OCI-LY1 (cell line): Measurements from ENCODE around the gene USF2.

Experiments
- H2AFZ ChIP-seq: fragments of 200-600 bp; sonication (generic), shearing (Covaris generic); 2 replicates; pipeline ENCODE4 v1.6.0; 2014; ENCODE audit warnings: antibody characterized with exemption, mild to moderate bottlenecking, low read length
- H3F3A ChIP-seq: fragments of 200-600 bp; sonication (generic), shearing (Covaris generic); 2 replicates; pipeline ENCODE4 v1.6.0; 2014; ENCODE audit warnings: mild to moderate bottlenecking, antibody characterized with exemption, low read length, moderate library complexity; ENCODE audit not compliant: insufficient read depth
- H3K27ac ChIP-seq: fragments of 200-600 bp; sonication (generic); 2 replicates; pipeline ENCODE4 v1.5.1; 2014; ENCODE audit warnings: low read length, mixed run types, mild to moderate bottlenecking, low read depth; ENCODE audit not compliant: poor library complexity, severe bottlenecking
- H3K27me3 ChIP-seq: fragments of 200-600 bp; sonication (generic); 2 replicates; pipeline ENCODE4 v1.6.0; 2014; ENCODE audit warnings: antibody characterized with exemption, mild to moderate bottlenecking, low read length, moderate library complexity; ENCODE audit not compliant: insufficient read depth
- H3K36me3 ChIP-seq: fragments of 200-600 bp; sonication (generic); 2 replicates; pipeline ENCODE4 v1.6.1; 2014; ENCODE audit warnings: mild to moderate bottlenecking, antibody characterized with exemption, low read length, moderate library complexity, mixed read lengths; ENCODE audit not compliant: insufficient read depth
- H3K4me1 ChIP-seq: fragments of 200-600 bp; sonication (generic); 2 replicates; pipeline ENCODE4 v1.5.1; 2014; ENCODE audit warnings: mild to moderate bottlenecking, low read length, moderate library complexity; ENCODE audit not compliant: insufficient read depth, severe bottlenecking
- H3K4me2 ChIP-seq: fragments of 200-600 bp; sonication (generic), shearing (Covaris generic); 2 replicates; pipeline ENCODE4 v1.6.1; 2014; ENCODE audit warnings: low read length
- H3K4me3 ChIP-seq: fragments of 200-600 bp; sonication (generic); 2 replicates; pipeline ENCODE4 v1.5.1; 2014; ENCODE audit warnings: low read length, low read depth, mild to moderate bottlenecking, mixed read lengths; ENCODE audit not compliant: poor library complexity, severe bottlenecking
- H3K79me2 ChIP-seq: fragments of 200-600 bp; shearing (Covaris generic); 2 replicates; pipeline ENCODE4 v1.6.1; 2016; ENCODE audit warnings: mixed run types, low read length, mixed read lengths; ENCODE audit not compliant: insufficient read depth
- H3K9ac ChIP-seq: fragments of 200-600 bp; sonication (generic), shearing (Covaris generic); 2 replicates; pipeline ENCODE4 v1.6.1; 2014; ENCODE audit warnings: mild to moderate bottlenecking, low read length, mixed read lengths
- H3K9me2 ChIP-seq: fragments of 200-600 bp; sonication (generic), shearing (Covaris generic); 2 replicates; pipeline ENCODE4 v1.6.1; 2014; ENCODE audit warnings: low read depth, mild to moderate bottlenecking, low read length, mixed read lengths
- H3K9me3 ChIP-seq: fragments of 200-600 bp; shearing (Covaris generic); 2 replicates; pipeline ENCODE4 v1.6.1; 2014; ENCODE audit warnings: low read length, mixed read lengths
- H4K20me1 ChIP-seq: fragments of 200-600 bp; sonication (generic), shearing (Covaris generic); 2 replicates; pipeline ENCODE4 v1.6.0; 2016; ENCODE audit warnings: mild to moderate bottlenecking, low read length; ENCODE audit not compliant: insufficient read depth
- CTCF ChIP-seq: fragments of 200-600 bp; sonication (generic), shearing (Covaris generic); IDR thresholded peaks from 2 replicates; pipeline ENCODE4 v1.5.1; 2017; ENCODE audit warnings: mild to moderate bottlenecking, antibody characterized with exemption, low read length, moderate library complexity, mixed read lengths
- EZH2 ChIP-seq: fragments of 200-600 bp; sonication (generic), shearing (Covaris generic); IDR thresholded peaks from 2 replicates; pipeline ENCODE4 v1.8.0; 2017; ENCODE audit warnings: borderline replicate concordance, mixed run types, mild to moderate bottlenecking, antibody characterized with exemption, low read length, moderate library complexity, mixed read lengths

The USF2 gene

GRCh38 chr19:35272954-35273649 lies 4.3 kb downstream of the USF2 start:
- H3K27me3 ChIP-seq = no peaks in the 10 kb centered on the region
- H2AFZ ChIP-seq = no peak overlapping the region
- H4K20me1 ChIP-seq = no peaks in the 10 kb centered on the region
- H3K4me3 ChIP-seq = no peak overlapping the region
- peaks cover 76% of the 10 kb centered on the region for H3K36me3 ChIP-seq
- H3K9me2 ChIP-seq = no peaks in the 10 kb centered on the region
- no peak overlapping the region for H3K9ac ChIP-seq
- TF ChIP-seq EZH2 (no peak), CTCF (no peak)
- no peak overlapping the region for H3K4me2 ChIP-seq
- H3K4me1 ChIP-seq = peaks cover 6% of the 10 kb centered on the region
- H3K27ac ChIP-seq = no peak overlapping the region
- no peaks in the 10 kb centered on the region for H3F3A ChIP-seq
- no peaks in the 10 kb centered on the region for H3K79me2 ChIP-seq
- H3K9me3 ChIP-seq = no peaks in the 10 kb centered on the region

- H4K20me1 ChIP-seq = no peaks in the 10 kb centered on the region
- H3K36me3 ChIP-seq = peaks cover 81% of the 10 kb centered on the region
- H3K4me1 ChIP-seq = peaks cover 6% of the 10 kb centered on the region
- TF ChIP-seq EZH2 (no peak), CTCF (no peak)
- H3K4me2 ChIP-seq = no peak overlapping the region
- H2AFZ ChIP-seq = no peak overlapping the region
- H3K9me3 ChIP-seq = no peaks in the 10 kb centered on the region
- no peak overlapping the region for H3K9ac ChIP-seq
- H3K27ac ChIP-seq = no peak overlapping the region
- H3F3A ChIP-seq = no peaks in the 10 kb centered on the region
- H3K27me3 ChIP-seq = no peaks in the 10 kb centered on the region
- H3K79me2 ChIP-seq = no peaks in the 10 kb centered on the region
- H3K9me2 ChIP-seq = no peaks in the 10 kb centered on the region
- no peak overlapping the region for H3K4me3 ChIP-seq
Observed at GRCh38 chr19:35273686-35274259, 5.0 kb downstream of the USF2 start.

- H3K36me3 ChIP-seq = peaks cover 86% of the 10 kb centered on the region
- H4K20me1 ChIP-seq = no peaks in the 10 kb centered on the region
- no peaks in the 10 kb centered on the region for H3F3A ChIP-seq
- no peak overlapping the region for H3K9ac ChIP-seq
- no peak overlapping the region for H3K4me3 ChIP-seq
- H3K4me2 ChIP-seq = no peak overlapping the region
- no peak overlapping the region for H3K27ac ChIP-seq
- no peaks in the 10 kb centered on the region for H3K9me2 ChIP-seq
- TF ChIP-seq EZH2 = no peak
- TF ChIP-seq CTCF = no peak
- no peaks in the 10 kb centered on the region for H3K79me2 ChIP-seq
- no peak overlapping the region for H2AFZ ChIP-seq
- no peaks in the 10 kb centered on the region for H3K9me3 ChIP-seq
- H3K4me1 ChIP-seq = peaks cover 6% of the 10 kb centered on the region
- no peaks in the 10 kb centered on the region for H3K27me3 ChIP-seq
Observed at GRCh38 chr19:35274323-35274722, 5.6 kb downstream of the USF2 start.
